Limb (tissue), 2 donors: ENCODE data around the gene RNF150.
"Not testable (repeated sequence)": the region's sequence is repeated elsewhere in the genome, so short reads cannot be mapped to it uniquely, and the experiment has no call there.

Source experiments
- DNase-seq, 2 donors: peaks; one replicate each; pipeline ENCODE4 v3.0.0-alpha.2; 2016; ENCODE audit errors: extremely low spot score in 2 of 2

The RNF150 gene

GRCh38 chr4:141133146-141133998 lies at the start of gene RNF150:
TSS of gene RNF150 (minus strand) at chr4:141133469.
- peak; percentile 91 to 95 for DNase-seq

GRCh38 chr4:141180991-141181761 lies 47.9 kb upstream of the RNF150 start:
- DNase-seq = no peak

GRCh38 chr4:141179474-141180373 lies 46.5 kb upstream of the RNF150 start:
- no peak for DNase-seq

GRCh38 chr4:141177171-141177570 lies 43.9 kb upstream of the RNF150 start:
- no peak for DNase-seq

GRCh38 chr4:141174457-141174856 lies 41.2 kb upstream of the RNF150 start:
- no peak for DNase-seq

- DNase-seq = no peak
Measured at GRCh38 chr4:141170671-141171070, 37.4 kb upstream of the RNF150 start.

- no peak for DNase-seq
Measured at GRCh38 chr4:141169391-141169790, 36.1 kb upstream of the RNF150 start.

- DNase-seq = not testable (repeated sequence)
Measured at GRCh38 chr4:141165001-141165400, 31.7 kb upstream of the RNF150 start.

GRCh38 chr4:141159027-141159426 lies 25.8 kb upstream of the RNF150 start:
- no peak for DNase-seq

- peak in 1 of 2 donors; percentile 59 for DNase-seq
Measured at GRCh38 chr4:141158219-141158618, 24.9 kb upstream of the RNF150 start.

- DNase-seq = no peak
Measured at GRCh38 chr4:141155586-141155985, 22.3 kb upstream of the RNF150 start.

- DNase-seq = no peak
Measured at GRCh38 chr4:141154725-141155124, 21.5 kb upstream of the RNF150 start.

GRCh38 chr4:141153751-141154510 lies 20.7 kb upstream of the RNF150 start:
- no peak for DNase-seq

- DNase-seq = no peak
Measured at GRCh38 chr4:141144207-141144606, 10.9 kb upstream of the RNF150 start.

GRCh38 chr4:141142423-141142822 lies 9.2 kb upstream of the RNF150 start:
- DNase-seq = no peak

GRCh38 chr4:141140391-141141200 lies 7.3 kb upstream of the RNF150 start:
- DNase-seq = peak in 1 of 2 donors; percentile 73

- no peak for DNase-seq
Measured at GRCh38 chr4:141133999-141134995, 1.0 kb upstream of the RNF150 start.

GRCh38 chr4:141132709-141133145 lies 542 bp downstream of the RNF150 start:
- peak; percentile 64 to 86 for DNase-seq
